HepG2 (cell line): Measurements from ENCODE around the gene RNF8. TPM values are rescaled to one million over a fixed set of nuclear protein-coding genes. Genes with fewer than 3 reads are reported as not detected.

Experiments
- ATM ChIP-seq: fragments of 450-650 bp; IDR thresholded peaks from 2 replicates; pipeline ENCODE4 v1.7.1; 2017; ENCODE audit warnings: mild to moderate bottlenecking, borderline replicate concordance
- FOXA1 ChIP-seq, 2 experiments: fragments of 450-650 bp in 1 of 2; sonication (generic) in 1 of 2; formaldehyde crosslinking in 1 of 2; IDR thresholded peaks; 2 replicates each; pipeline versions ENCODE4 v1.4.0 to v1.6.1; 2016 to 2020; ENCODE audit warnings: missing genetic modification reagents in 1 of 2
- HMG20A ChIP-seq: IDR thresholded peaks from 2 replicates; pipeline ENCODE4 v1.6.1; 2016; ENCODE audit warnings: borderline replicate concordance
- ISL2 ChIP-seq: sonication (generic); formaldehyde crosslinking; IDR thresholded peaks from 2 replicates; pipeline ENCODE4 v1.5.0; 2020; ENCODE audit warnings: missing genetic modification reagents
- KMT2A ChIP-seq: sonication (generic); formaldehyde crosslinking; IDR thresholded peaks from 2 replicates; pipeline ENCODE4 v1.4.0; 2020; ENCODE audit warnings: missing genetic modification reagents
- MBNL3 ChIP-seq: fragments of 250-450 bp; sonication (Bioruptor Pico); conservative IDR thresholded peaks from 2 replicates; pipeline ENCODE4 v1.8.0; 2022; ENCODE audit warnings: mild to moderate bottlenecking, inconsistent platforms
- NCOR1 ChIP-seq: fragments of 200-600 bp; sonication (generic); IDR thresholded peaks from 2 replicates; pipeline ENCODE4 v1.7.0; 2017; ENCODE audit warnings: antibody characterized with exemption, low read length, borderline replicate concordance
- PHF21A ChIP-seq: sonication (generic); formaldehyde crosslinking; IDR thresholded peaks from 2 replicates; pipeline ENCODE4 v1.5.0; 2020; ENCODE audit warnings: mild to moderate bottlenecking, missing genetic modification reagents
- PITX1 ChIP-seq: sonication (generic); formaldehyde crosslinking; IDR thresholded peaks from 2 replicates; pipeline ENCODE4 v1.5.1; 2020; ENCODE audit warnings: mild to moderate bottlenecking, missing genetic modification reagents
- RFX3 ChIP-seq: IDR thresholded peaks from 2 replicates; pipeline ENCODE4 v1.6.1; 2016; ENCODE audit warnings: missing biosample characterization, missing genetic modification reagents
- RXRB ChIP-seq: IDR thresholded peaks from 2 replicates; pipeline ENCODE4 v1.6.1; 2016; ENCODE audit warnings: borderline replicate concordance, missing genetic modification reagents, missing compliant biosample characterization
- SOX6 ChIP-seq, 2 experiments: fragments of 450-650 bp in 1 of 2; sonication (generic) in 1 of 2; formaldehyde crosslinking in 1 of 2; IDR thresholded peaks; 2 replicates each; pipeline versions ENCODE4 v1.4.0 to v1.6.1; 2017 to 2020; ENCODE audit warnings: antibody characterized with exemption in 1 of 2, mild to moderate bottlenecking in 1 of 2, missing genetic modification reagents in 1 of 2
- SP140L ChIP-seq: sonication (generic); formaldehyde crosslinking; IDR thresholded peaks from 2 replicates; pipeline ENCODE4 v1.4.0; 2020; ENCODE audit warnings: missing genetic modification reagents, borderline replicate concordance
- TRIM24 ChIP-seq: sonication (generic); formaldehyde crosslinking; IDR thresholded peaks from 2 replicates; pipeline ENCODE4 v1.8.0; 2022; ENCODE audit warnings: mild to moderate bottlenecking, missing genetic modification reagents
- ZFY ChIP-seq: sonication (generic); formaldehyde crosslinking; IDR thresholded peaks from 2 replicates; pipeline ENCODE4 v1.4.0; 2020; ENCODE audit warnings: missing genetic modification reagents
- ZNF160 ChIP-seq: sonication (generic); formaldehyde crosslinking; IDR thresholded peaks from 2 replicates; pipeline ENCODE4 v1.8.0; 2022; ENCODE audit warnings: mild to moderate bottlenecking, inconsistent platforms, missing genetic modification reagents
- ZNF335 ChIP-seq: sonication (generic); formaldehyde crosslinking; IDR thresholded peaks from 2 replicates; pipeline ENCODE4 v1.4.0; 2020; ENCODE audit warnings: missing genetic modification reagents
- ZNF558 ChIP-seq: sonication (generic); formaldehyde crosslinking; IDR thresholded peaks from 2 replicates; pipeline ENCODE4 v1.9.0; 2022; ENCODE audit warnings: mild to moderate bottlenecking, missing genetic modification reagents, borderline replicate concordance
- ZNF749 ChIP-seq: sonication (generic); formaldehyde crosslinking; IDR thresholded peaks from 2 replicates; pipeline ENCODE4 v1.8.0; 2022; ENCODE audit warnings: mild to moderate bottlenecking, missing genetic modification reagents, moderate library complexity, borderline replicate concordance
- ZSCAN29 ChIP-seq: sonication (generic); formaldehyde crosslinking; conservative IDR thresholded peaks from 2 replicates; pipeline ENCODE4 v1.4.0; 2020; ENCODE audit warnings: mild to moderate bottlenecking, missing genetic modification reagents
- ZZZ3 ChIP-seq: sonication (generic); formaldehyde crosslinking; IDR thresholded peaks from 2 replicates; pipeline ENCODE4 v1.4.0; 2020; ENCODE audit warnings: missing genetic modification reagents, mild to moderate bottlenecking, borderline replicate concordance
- polyA plus RNA-seq, 8 experiments: library from polyadenylated mRNA; depleted of rRNA in 3 of 8; stranded (reverse) in 7 of 8; unstranded in 1 of 8; fragments of >200 nt; fragmentation: Illumina TruSeq in 4 of 8; extraction: Trizol in 4 of 8; gene quantifications; 2 replicates each; pipeline versions ENCODE4 v1.2.1 to v1.2.3, GENCODE V29; 2011 to 2016; ENCODE audit warnings: low read depth in 4 of 8, missing spikeins in 1 of 8, mixed read lengths in 1 of 8; ENCODE audit not compliant: insufficient read depth in 1 of 8
- total RNA-seq, 5 experiments: library from RNA; depleted of rRNA; stranded (reverse); fragments of >200 nt; fragmentation: Illumina TruSeq; extraction: Trizol; gene quantifications; 2 replicates each; pipeline ENCODE4 v1.2.3, GENCODE V29; 2016; ENCODE audit warnings: low read depth in 1 of 5
- TF ChIP-seq, protein P1 (sequence below): sonication (generic); formaldehyde crosslinking; IDR thresholded peaks from 2 replicates; pipeline ENCODE4 v1.5.0; 2020; ENCODE audit warnings: mild to moderate bottlenecking, missing genetic modification reagents, borderline replicate concordance

Gene RNF8
- total and polyA plus RNA-seq, 2 of the 13 experiments (the other 11 are each of a cell fraction or from before 2014, with no cell fraction given) = 21.8 to 47.6 TPM

GRCh38 chr6:37381579-37381978 is 27.8 kb downstream of the RNF8 start (continued):
- TF ChIP-seq ZSCAN29 (CRISPR knock-in tag) (no peak), NCOR1 (no peak), SP140L (CRISPR knock-in tag) (no peak), KMT2A (no peak), RXRB (CRISPR knock-in tag) (0 out of 2 replicates have a peak, but pooled peaks have one; percentile 22), ZFY (0 out of 2 replicates have a peak, but pooled peaks have one; percentile 13), ZNF335 (CRISPR knock-in tag) (no peak), HMG20A (CRISPR knock-in tag) (peak; percentile 17; the same call in 1 of the 2 replicates), TRIM24 (CRISPR knock-in tag) (no peak), ZNF749 (CRISPR knock-in tag) (no peak), FOXA1 (IDR thresholded peaks at IDR 0.05) (no peak), FOXA1 (CRISPR knock-in tag; IDR thresholded peaks at IDR 0.05) (peak; percentile 52; the same call in 1 of the 2 replicates), ZZZ3 (no peak), ATM (no peak), ZNF558 (CRISPR knock-in tag) (no peak), ZNF160 (CRISPR knock-in tag) (no peak), PHF21A (CRISPR knock-in tag) (peak; percentile 46; the same call in 1 of the 2 replicates), PITX1 (CRISPR knock-in tag) (no peak), ISL2 (CRISPR knock-in tag) (peak; percentile 38; the same call in 1 of the 2 replicates), MBNL3 (CRISPR knock-in tag) (no peak), SOX6 (IDR thresholded peaks at IDR 0.05) (no peak), SOX6 (CRISPR knock-in tag; IDR thresholded peaks at IDR 0.05) (no peak), RFX3 (CRISPR knock-in tag) (no peak)
- TF ChIP-seq, protein P1, sequence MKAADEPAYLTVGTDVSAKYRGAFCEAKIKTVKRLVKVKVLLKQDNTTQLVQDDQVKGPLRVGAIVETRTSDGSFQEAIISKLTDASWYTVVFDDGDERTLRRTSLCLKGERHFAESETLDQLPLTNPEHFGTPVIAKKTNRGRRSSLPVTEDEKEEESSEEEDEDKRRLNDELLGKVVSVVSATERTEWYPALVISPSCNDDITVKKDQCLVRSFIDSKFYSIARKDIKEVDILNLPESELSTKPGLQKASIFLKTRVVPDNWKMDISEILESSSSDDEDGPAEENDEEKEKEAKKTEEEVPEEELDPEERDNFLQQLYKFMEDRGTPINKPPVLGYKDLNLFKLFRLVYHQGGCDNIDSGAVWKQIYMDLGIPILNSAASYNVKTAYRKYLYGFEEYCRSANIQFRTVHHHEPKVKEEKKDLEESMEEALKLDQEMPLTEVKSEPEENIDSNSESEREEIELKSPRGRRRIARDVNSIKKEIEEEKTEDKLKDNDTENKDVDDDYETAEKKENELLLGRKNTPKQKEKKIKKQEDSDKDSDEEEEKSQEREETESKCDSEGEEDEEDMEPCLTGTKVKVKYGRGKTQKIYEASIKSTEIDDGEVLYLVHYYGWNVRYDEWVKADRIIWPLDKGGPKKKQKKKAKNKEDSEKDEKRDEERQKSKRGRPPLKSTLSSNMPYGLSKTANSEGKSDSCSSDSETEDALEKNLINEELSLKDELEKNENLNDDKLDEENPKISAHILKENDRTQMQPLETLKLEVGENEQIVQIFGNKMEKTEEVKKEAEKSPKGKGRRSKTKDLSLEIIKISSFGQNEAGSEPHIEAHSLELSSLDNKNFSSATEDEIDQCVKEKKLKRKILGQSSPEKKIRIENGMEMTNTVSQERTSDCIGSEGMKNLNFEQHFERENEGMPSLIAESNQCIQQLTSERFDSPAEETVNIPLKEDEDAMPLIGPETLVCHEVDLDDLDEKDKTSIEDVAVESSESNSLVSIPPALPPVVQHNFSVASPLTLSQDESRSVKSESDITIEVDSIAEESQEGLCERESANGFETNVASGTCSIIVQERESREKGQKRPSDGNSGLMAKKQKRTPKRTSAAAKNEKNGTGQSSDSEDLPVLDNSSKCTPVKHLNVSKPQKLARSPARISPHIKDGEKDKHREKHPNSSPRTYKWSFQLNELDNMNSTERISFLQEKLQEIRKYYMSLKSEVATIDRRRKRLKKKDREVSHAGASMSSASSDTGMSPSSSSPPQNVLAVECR = no peak; the same call in 1 of the 2 replicates
